Stimulated activated naive CD8-positive, alpha-beta T cell treated with anti-CD3 and anti-CD28 coated beads, Interleukin-15, Interleukin-2, amounts not matched to agents 100 ng/mL and 50 ng/mL, for 24 hours (primary cell): ENCODE data around the gene ATN1.
"Not testable (repeated sequence)": the region's sequence is repeated elsewhere in the genome, so short reads cannot be mapped to it uniquely, and the experiment has no call there.

Experiments used
- H3K27ac Mint-ChIP-seq: one replicate; pipeline ENCODE4 v1.8.0; 2021; ENCODE audit warnings: mild to moderate bottlenecking, mixed read lengths
- H3K27me3 Mint-ChIP-seq: one replicate; pipeline ENCODE4 v1.8.0; 2021; ENCODE audit warnings: mixed read lengths
- H3K36me3 Mint-ChIP-seq: one replicate; pipeline ENCODE4 v1.8.0; 2021; ENCODE audit warnings: low read depth, mixed read lengths
- H3K4me1 Mint-ChIP-seq: one replicate; pipeline ENCODE4 v1.8.0; 2021; ENCODE audit warnings: low read depth, mixed read lengths
- H3K4me3 Mint-ChIP-seq: one replicate; pipeline ENCODE4 v1.8.0; 2021; ENCODE audit warnings: mild to moderate bottlenecking, mixed read lengths
- H3K9me3 Mint-ChIP-seq: one replicate; pipeline ENCODE4 v1.8.0; 2021; ENCODE audit warnings: mixed read lengths

Gene ATN1

DNA sequence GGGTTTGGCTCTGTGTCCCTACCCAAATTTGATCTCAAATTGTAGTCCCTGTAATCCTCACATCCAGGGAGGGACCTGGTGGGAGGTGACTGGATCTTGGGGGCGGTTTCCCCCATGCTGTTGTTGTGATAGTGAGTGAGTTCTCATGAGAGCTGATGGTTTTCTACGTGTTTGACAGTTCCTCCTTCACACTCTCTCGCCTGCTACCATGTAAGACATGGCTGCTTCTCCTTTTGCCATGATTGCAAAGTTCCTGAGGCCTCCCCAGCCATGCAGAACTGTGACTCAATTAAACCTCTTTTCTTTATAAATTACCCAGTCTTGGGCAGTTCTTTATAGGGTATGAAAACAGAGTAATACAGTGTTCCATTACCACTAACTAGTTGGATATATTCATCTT lies 33.4 kb upstream of the ATN1 start:
- Mint-ChIP-seq H3K27ac (no peak overlapping the region), H3K36me3 (no peaks in the 10 kb centered on the region), H3K9me3 (no peaks in the 10 kb centered on the region), H3K4me1 (peaks cover 24% of the 10 kb centered on the region), H3K27me3 (no peaks in the 10 kb centered on the region), H3K4me3 (no peak overlapping the region)

- peaks cover 18% of the 10 kb centered on the region for H3K4me1 Mint-ChIP-seq
- no peaks in the 10 kb centered on the region for H3K9me3 Mint-ChIP-seq
- no peak overlapping the region for H3K27ac Mint-ChIP-seq
- no peaks in the 10 kb centered on the region for H3K27me3 Mint-ChIP-seq
- H3K4me3 Mint-ChIP-seq: no peak overlapping the region
- no peaks in the 10 kb centered on the region for H3K36me3 Mint-ChIP-seq
Measured at GRCh38 chr12:6896846-6897435, 30.8 kb upstream of the ATN1 start.

- H3K36me3 Mint-ChIP-seq: no peaks in the 10 kb centered on the region
- H3K4me1 Mint-ChIP-seq: peaks cover 13% of the 10 kb centered on the region
- no peaks in the 10 kb centered on the region for H3K27me3 Mint-ChIP-seq
- H3K9me3 Mint-ChIP-seq: no peaks in the 10 kb centered on the region
- no peak overlapping the region for H3K27ac Mint-ChIP-seq
- no peak overlapping the region for H3K4me3 Mint-ChIP-seq
Measured at GRCh38 chr12:6899427-6899826, 28.3 kb upstream of the ATN1 start.

DNA sequence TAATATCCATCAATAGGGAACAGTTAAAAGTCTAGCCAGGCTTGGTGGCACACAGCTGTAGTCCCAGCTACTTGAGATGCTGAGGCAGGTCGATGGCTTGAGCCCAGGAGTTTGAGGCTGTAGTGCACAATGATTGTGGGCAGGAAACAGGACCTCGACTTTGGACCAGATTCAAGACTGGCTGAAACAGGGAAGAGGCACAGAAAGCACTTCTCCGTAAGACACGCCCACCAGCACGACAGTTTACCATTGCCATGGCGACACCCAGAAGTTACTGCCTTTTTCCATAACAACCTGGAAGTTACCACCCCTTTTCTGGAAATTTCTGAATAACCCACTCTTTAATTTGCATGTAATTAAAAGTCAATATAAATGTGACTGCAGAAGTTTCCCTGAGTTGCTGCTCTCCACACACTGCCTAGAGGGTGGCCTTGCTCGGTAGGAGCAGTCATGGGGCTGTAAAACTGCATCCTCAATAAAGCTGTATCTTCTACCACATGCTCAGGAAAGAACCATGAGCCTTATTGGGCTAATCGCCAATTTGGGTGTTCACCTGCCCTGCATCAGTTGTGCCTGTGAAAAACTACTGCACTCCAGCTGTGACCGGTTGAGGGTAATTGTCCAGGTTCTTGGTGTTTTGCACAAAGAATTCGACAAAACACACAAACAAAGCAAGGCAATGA lies 27.8 kb upstream of the ATN1 start:
- Mint-ChIP-seq H3K4me1 (peaks cover 13% of the 10 kb centered on the region), H3K27ac (no peak overlapping the region), H3K27me3 (no peaks in the 10 kb centered on the region), H3K36me3 (no peaks in the 10 kb centered on the region), H3K9me3 (no peaks in the 10 kb centered on the region), H3K4me3 (no peak overlapping the region)

DNA sequence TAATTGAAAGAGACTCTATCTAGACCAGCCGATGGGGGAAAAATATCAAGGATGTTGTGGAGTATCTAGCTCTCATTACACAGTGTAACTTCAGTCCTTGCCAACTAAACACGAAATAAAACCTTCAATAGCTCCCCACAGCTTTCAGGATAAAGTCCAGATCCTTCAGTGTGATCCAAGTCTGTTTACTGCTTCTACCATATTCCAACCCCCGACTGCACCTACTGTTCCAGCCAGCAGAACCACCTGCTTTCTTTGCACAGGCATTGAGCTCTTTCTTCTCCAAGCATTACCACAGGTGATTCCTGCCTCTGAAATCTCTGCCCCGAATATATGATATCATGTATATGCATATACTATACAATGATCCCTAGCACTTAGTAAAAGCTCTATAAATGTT lies 25.3 kb upstream of the ATN1 start:
- H3K4me1 Mint-ChIP-seq: peaks cover 13% of the 10 kb centered on the region
- no peaks in the 10 kb centered on the region for H3K36me3 Mint-ChIP-seq
- no peak overlapping the region for H3K27ac Mint-ChIP-seq
- H3K4me3 Mint-ChIP-seq: no peak overlapping the region
- no peaks in the 10 kb centered on the region for H3K9me3 Mint-ChIP-seq
- H3K27me3 Mint-ChIP-seq: no peaks in the 10 kb centered on the region

DNA sequence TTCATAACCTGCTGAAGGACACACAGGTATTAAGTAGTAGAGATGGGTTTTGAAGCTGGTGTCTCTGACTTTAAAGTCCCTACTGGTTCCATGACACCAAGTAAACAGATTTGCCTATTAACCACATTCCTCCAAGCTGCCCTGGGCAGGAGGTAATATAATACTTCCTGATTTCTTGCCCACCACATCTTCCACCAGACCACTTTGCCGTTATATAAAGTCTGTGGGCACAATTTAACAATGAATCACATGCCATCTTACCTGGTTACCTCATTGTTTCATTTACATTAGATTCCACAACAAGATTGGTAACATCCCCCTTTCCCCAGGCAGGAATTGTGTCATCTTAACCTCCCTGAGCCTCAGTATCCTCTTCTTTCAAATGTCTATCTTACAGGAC lies 24.0 kb upstream of the ATN1 start:
- Mint-ChIP-seq H3K4me1 (peaks cover 13% of the 10 kb centered on the region), H3K27ac (no peak overlapping the region), H3K4me3 (no peak overlapping the region), H3K36me3 (no peaks in the 10 kb centered on the region), H3K27me3 (no peaks in the 10 kb centered on the region), H3K9me3 (no peaks in the 10 kb centered on the region)

DNA sequence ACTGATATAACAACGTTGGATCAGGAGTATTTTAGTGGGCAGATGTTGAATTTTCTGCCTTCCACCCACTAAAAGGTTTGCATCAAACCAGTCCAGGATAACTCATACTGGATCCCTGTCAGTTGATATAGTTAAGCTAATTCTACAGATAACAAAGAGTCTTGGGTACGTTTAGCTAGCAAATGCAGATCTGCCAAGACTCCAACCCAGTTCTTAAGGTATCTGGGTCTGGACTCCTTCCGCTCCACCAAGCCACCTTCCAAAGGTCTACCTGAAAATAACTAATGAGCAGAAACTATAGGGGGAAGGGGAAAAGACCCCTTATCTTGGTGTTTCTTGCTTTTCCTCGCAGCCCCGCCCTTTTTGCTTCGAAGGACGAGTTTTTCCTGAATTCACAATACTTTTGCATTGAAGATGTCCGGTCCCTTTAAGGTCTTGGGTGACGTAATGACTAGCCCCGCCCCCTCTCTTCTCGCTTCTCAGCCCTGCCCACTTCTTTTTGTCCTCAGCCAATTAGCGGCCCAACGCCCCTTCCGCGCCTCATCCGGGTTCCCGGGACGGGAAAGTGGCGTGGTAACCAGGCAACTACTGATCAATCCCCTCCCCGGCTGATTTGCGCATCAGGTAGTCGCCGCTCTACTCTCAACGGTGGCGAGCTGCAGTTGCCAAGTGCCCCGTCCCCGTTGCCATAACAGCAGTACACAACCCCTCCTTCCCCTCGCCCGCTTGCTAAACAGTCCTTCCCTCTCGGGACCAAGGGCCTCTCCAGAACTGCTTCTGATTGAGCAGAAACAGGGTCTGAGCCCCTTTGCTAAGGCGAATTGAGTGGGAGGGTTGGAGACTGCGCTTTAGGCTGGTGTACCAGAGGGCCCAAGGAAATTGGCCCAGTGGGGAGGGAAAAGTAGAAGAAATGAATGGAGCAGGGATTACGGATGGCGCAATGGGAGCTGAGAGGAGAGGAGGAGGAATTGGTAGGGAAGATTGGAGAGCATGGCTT lies 23.2 kb upstream of the ATN1 start, which contains the start of gene LRRC23:
Gene LRRC23 (plus strand): TSS at position 543 of the 997 bp plus-strand sequence. CDS start 812 bp downstream, outside the sequence.
- Mint-ChIP-seq H3K9me3 (no peaks in the 10 kb centered on the region), H3K36me3 (no peaks in the 10 kb centered on the region), H3K27me3 (no peaks in the 10 kb centered on the region), H3K4me3 (no peak within 1 kb of the TSS), H3K27ac (no peak within 1 kb of the TSS), H3K4me1 (peaks cover 10% of the 10 kb centered on the region)

- Mint-ChIP-seq H3K27me3 (no peaks in the 10 kb centered on the region), H3K4me1 (peaks cover 2% of the 10 kb centered on the region), H3K36me3 (no peaks in the 10 kb centered on the region), H3K4me3 (no peak overlapping the region), H3K9me3 (no peaks in the 10 kb centered on the region), H3K27ac (no peak overlapping the region)
Measured at GRCh38 chr12:6905414-6906040, 22.2 kb upstream of the ATN1 start.

GRCh38 chr12:6908141-6908540 lies 19.6 kb upstream of the ATN1 start:
- H3K9me3 Mint-ChIP-seq, H3K27ac Mint-ChIP-seq, H3K4me3 Mint-ChIP-seq, H3K36me3 Mint-ChIP-seq, H3K27me3 Mint-ChIP-seq, H3K4me1 Mint-ChIP-seq: not testable (repeated sequence)

- no peak overlapping the region for H3K4me3 Mint-ChIP-seq
Measured at GRCh38 chr12:6909421-6910145, 18.2 kb upstream of the ATN1 start.

DNA sequence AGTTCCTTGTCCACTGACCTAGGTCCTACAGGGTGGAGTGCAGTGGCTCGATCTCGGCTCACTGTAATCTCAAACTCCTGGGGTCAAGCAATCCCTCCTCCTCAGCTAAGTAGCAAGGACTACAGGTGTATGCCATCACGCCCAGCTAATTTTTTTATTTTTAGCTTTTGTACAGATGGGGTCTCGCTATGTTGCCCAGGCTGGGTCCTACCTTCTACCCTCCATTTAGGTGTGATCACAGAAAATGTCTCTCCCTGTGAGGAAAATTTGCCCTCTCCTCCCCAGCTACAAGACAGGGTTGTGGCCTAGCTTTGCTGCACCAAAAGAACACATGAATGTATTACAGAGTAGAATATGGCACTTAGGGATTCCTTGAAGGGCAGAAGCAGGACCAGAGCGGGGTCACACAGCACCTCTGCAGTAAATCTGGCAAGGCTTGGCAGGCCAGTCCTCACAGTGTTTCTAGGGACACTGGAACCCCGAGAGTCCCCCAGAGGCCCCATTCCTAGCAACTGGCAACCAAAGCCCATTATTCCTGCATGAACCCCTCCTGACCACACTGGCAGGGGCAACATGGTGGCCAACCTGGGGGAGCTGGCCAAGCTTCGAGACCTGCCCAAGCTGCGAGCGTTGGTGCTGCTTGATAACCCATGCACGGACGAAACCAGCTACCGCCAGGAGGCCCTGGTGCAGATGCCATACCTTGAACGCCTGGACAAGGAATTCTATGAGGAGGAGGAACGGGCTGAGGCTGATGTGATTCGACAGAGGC lies 15.4 kb upstream of the ATN1 start:
- H3K27me3 Mint-ChIP-seq: peaks cover 3% of the 10 kb centered on the region
- peaks cover 9% of the 10 kb centered on the region for H3K36me3 Mint-ChIP-seq
- H3K27ac Mint-ChIP-seq: peak overlapping the region; percentile 89
- no peak overlapping the region for H3K4me3 Mint-ChIP-seq
- H3K4me1 Mint-ChIP-seq: peaks cover 35% of the 10 kb centered on the region
- H3K9me3 Mint-ChIP-seq: no peaks in the 10 kb centered on the region

More at GRCh38 chr12:6909421-6910145, 18.2 kb upstream of the ATN1 start:
- H3K4me1 Mint-ChIP-seq: peaks cover 15% of the 10 kb centered on the region
- peaks cover 3% of the 10 kb centered on the region for H3K27me3 Mint-ChIP-seq
- no peaks in the 10 kb centered on the region for H3K36me3 Mint-ChIP-seq
- no peaks in the 10 kb centered on the region for H3K9me3 Mint-ChIP-seq
- H3K27ac Mint-ChIP-seq: no peak overlapping the region

DNA sequence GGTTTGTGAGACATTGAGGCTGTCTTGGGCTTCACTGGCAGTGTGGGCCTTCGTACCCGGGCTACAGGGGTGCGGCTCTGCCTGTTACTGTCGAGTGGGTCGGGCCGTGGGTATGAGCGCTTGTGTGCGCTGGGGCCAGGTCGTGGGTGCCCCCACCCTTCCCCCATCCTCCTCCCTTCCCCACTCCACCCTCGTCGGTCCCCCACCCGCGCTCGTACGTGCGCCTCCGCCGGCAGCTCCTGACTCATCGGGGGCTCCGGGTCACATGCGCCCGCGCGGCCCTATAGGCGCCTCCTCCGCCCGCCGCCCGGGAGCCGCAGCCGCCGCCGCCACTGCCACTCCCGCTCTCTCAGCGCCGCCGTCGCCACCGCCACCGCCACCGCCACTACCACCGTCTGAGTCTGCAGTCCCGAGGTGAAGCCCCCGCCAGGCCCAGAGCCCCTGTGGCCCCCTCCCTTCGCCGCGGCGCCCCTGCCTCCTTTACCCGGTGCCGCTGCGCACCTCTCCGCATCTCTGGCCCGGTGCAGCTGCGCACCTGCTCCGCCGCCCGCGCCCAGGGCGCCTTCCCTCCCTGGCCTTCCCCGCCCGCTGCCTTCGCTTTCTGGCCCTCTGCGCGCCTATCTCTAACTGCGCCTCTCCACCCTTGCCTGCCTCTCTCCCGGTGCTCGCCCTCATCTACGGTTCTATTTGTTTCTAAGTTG lies 13.4 kb upstream of the ATN1 start, which contains the start of gene ENO2:
Gene ENO2 (plus strand): TSS at position 335 of the 701 bp plus-strand sequence. CDS start 1,253 bp downstream, outside the sequence.
- peaks cover 19% of the 10 kb centered on the region for H3K36me3 Mint-ChIP-seq
- peaks cover 39% of the 10 kb centered on the region for H3K4me1 Mint-ChIP-seq
- H3K27me3 Mint-ChIP-seq: peaks cover 3% of the 10 kb centered on the region
- peak within 1 kb of the TSS; percentile 93 for H3K4me3 Mint-ChIP-seq
- no peaks in the 10 kb centered on the region for H3K9me3 Mint-ChIP-seq
- H3K27ac Mint-ChIP-seq: peak within 1 kb of the TSS; percentile 91
